CD14-positive monocyte (primary cell): ENCODE results near the gene PCGF3. TPM values are rescaled to one million over a fixed set of nuclear protein-coding genes. Genes with fewer than 3 reads are reported as not detected.

Experiments used
- DNase-seq, 3 donors: peaks; one replicate each; pipeline ENCODE4 v3.0.0-alpha.2; 2011 to 2022
- H2AFZ ChIP-seq: 2 replicates; pipeline ENCODE4 v1.6.0; 2012; ENCODE audit warnings: mild to moderate bottlenecking, low read depth, low read length, inconsistent platforms; ENCODE audit not compliant: insufficient read depth, poor library complexity, severe bottlenecking
- H3K27ac ChIP-seq, 2 donors: 1 replicate in 1 of 2; 2 replicates in 1 of 2; pipeline ENCODE4 v1.5.1; 2012 to 2013; ENCODE audit warnings: low read length in 2 of 2, control low read depth in 1 of 2, inconsistent platforms in 1 of 2, low read depth in 1 of 2, mild to moderate bottlenecking in 1 of 2
- H3K27me3 ChIP-seq, 2 donors: one replicate each; pipeline versions ENCODE4 v1.6.0 to v1.6.1; 2011 to 2013; ENCODE audit warnings: low read length in 2 of 2; ENCODE audit not compliant: control insufficient read depth in 2 of 2, insufficient read depth in 2 of 2
- H3K36me3 ChIP-seq, 2 donors: replicated peaks in 1 of 2; 1 replicate in 1 of 2; 2 replicates in 1 of 2; pipeline versions ENCODE4 v1.5.1 to v1.6.1; 2012 to 2013; ENCODE audit warnings: low read length in 2 of 2, control low read depth in 1 of 2, inconsistent platforms in 1 of 2, mild to moderate bottlenecking in 1 of 2; ENCODE audit not compliant: insufficient read depth in 2 of 2, control insufficient read depth in 1 of 2
- H3K4me1 ChIP-seq, 2 donors: 1 replicate in 1 of 2; 2 replicates in 1 of 2; pipeline versions ENCODE4 v1.5.1 to v1.6.1; 2012 to 2013; ENCODE audit warnings: low read length in 2 of 2, control low read depth in 1 of 2, inconsistent platforms in 1 of 2, mild to moderate bottlenecking in 1 of 2, moderate library complexity in 1 of 2; ENCODE audit not compliant: insufficient read depth in 2 of 2, control insufficient read depth in 1 of 2
- H3K4me2 ChIP-seq: replicated peaks from 2 replicates; pipeline ENCODE3; 2012; ENCODE audit warnings: low read length, moderate library complexity, mild to moderate bottlenecking; ENCODE audit not compliant: poor library complexity, severe bottlenecking; ENCODE audit errors: extremely low read depth
- H3K4me3 ChIP-seq, 3 experiments: fragments of 200-600 bp in 1 of 3; sonication (generic) in 1 of 3; replicated peaks in 1 of 3; 1 replicate in 2 of 3; 2 replicates in 1 of 3; pipeline ENCODE4 v1.5.1; 2011 to 2013; ENCODE audit warnings: low read length in 3 of 3, mild to moderate bottlenecking in 3 of 3, control low read depth in 2 of 3, low read depth in 2 of 3, inconsistent platforms in 1 of 3, moderate library complexity in 1 of 3
- H3K79me2 ChIP-seq: 2 replicates; pipeline ENCODE4 v1.6.0; 2012; ENCODE audit warnings: mild to moderate bottlenecking, control low read depth, inconsistent platforms, low read length, moderate library complexity; ENCODE audit not compliant: insufficient read depth
- H3K9ac ChIP-seq: 2 replicates; pipeline ENCODE4 v1.6.0; 2017; ENCODE audit warnings: low read length, mild to moderate bottlenecking; ENCODE audit not compliant: insufficient read depth, poor library complexity, severe bottlenecking
- H3K9me3 ChIP-seq, 2 donors: replicated peaks in 1 of 2; 1 replicate in 1 of 2; 2 replicates in 1 of 2; pipeline versions ENCODE4 v1.5.1 to v1.6.1; 2012 to 2013; ENCODE audit warnings: low read length in 2 of 2, control low read depth in 1 of 2; ENCODE audit not compliant: control insufficient read depth in 1 of 2, insufficient read depth in 1 of 2
- H4K20me1 ChIP-seq: 2 replicates; pipeline ENCODE4 v1.6.0; 2012; ENCODE audit warnings: mild to moderate bottlenecking, low read length, control low read depth, moderate library complexity; ENCODE audit not compliant: insufficient read depth
- H3K27ac Mint-ChIP-seq, 7 donors: one replicate each; pipeline ENCODE4 v1.8.0; 2020; ENCODE audit warnings: mild to moderate bottlenecking in 7 of 7, mixed read lengths in 7 of 7, moderate library complexity in 6 of 7, inconsistent platforms in 2 of 7
- H3K27me3 Mint-ChIP-seq, 3 donors: one replicate each; pipeline ENCODE4 v1.8.0; 2021 to 2022; ENCODE audit warnings: low read depth in 3 of 3, mild to moderate bottlenecking in 3 of 3, mixed read lengths in 3 of 3, moderate library complexity in 3 of 3, inconsistent platforms in 1 of 3
- H3K36me3 Mint-ChIP-seq, 2 donors: one replicate each; pipeline ENCODE4 v1.8.0; 2020; ENCODE audit warnings: mixed read lengths in 2 of 2, inconsistent platforms in 1 of 2, mild to moderate bottlenecking in 1 of 2
- H3K4me1 Mint-ChIP-seq: one replicate; pipeline ENCODE4 v1.8.0; 2020; ENCODE audit warnings: mild to moderate bottlenecking, mixed read lengths
- H3K4me3 Mint-ChIP-seq, 2 donors: one replicate each; pipeline ENCODE4 v1.8.0; 2020; ENCODE audit warnings: mild to moderate bottlenecking in 2 of 2, mixed read lengths in 2 of 2, moderate library complexity in 1 of 2
- H3K9me3 Mint-ChIP-seq, 7 donors: one replicate each; pipeline ENCODE4 v1.8.0; 2020 to 2022; ENCODE audit warnings: mixed read lengths in 7 of 7, mild to moderate bottlenecking in 6 of 7, moderate library complexity in 6 of 7, inconsistent platforms in 2 of 7
- WGBS: methylation state at CpG from one replicate; pipeline ENCODE4 v1.1.5; 2013; ENCODE audit warnings: missing lambda C conversion rate; ENCODE audit not compliant: insufficient coverage; 5-methylcytosine and 5-hydroxymethylcytosine counted together
- intact Hi-C, 2 donors: fragments of 100-400 bp; cut with micrococcal nuclease; formaldehyde crosslinking; loops; one replicate each; pipeline versions ENCODE4 v1.15.0 to v1.15.1; 2023
- polyA plus RNA-seq, 3 donors: library from polyadenylated mRNA; depleted of rRNA in 1 of 3; unstranded in 2 of 3; stranded (reverse) in 1 of 3; fragments of 300-500 nt in 2 of 3; fragments of >200 nt in 1 of 3; fragmentation: Illumina TruSeq in 2 of 3; gene quantifications; 1 replicate in 2 of 3; 2 replicates in 1 of 3; pipeline ENCODE4 v1.2.3, GENCODE V29; 2012 to 2021
- TF ChIP-seq, protein P1 (sequence below): fragments of 200-600 bp; IDR thresholded peaks from one replicate; pipeline ENCODE4 v1.8.0; 2022; ENCODE audit warnings: antibody characterized with exemption, mild to moderate bottlenecking

PCGF3 gene
- polyA plus RNA-seq, 3 donors = 7.0 to 163 (median 8.3) TPM

GRCh38 chr4:725391-726234 lies 20.0 kb downstream of the PCGF3 start:
- Mint-ChIP-seq H3K4me3 (no peak overlapping the region), H3K9me3 (peaks cover 0 to 19% (median 8%) of the 10 kb centered on the region in 7 donors), H3K36me3 (peaks cover 28 to 70% of the 10 kb centered on the region in 2 donors), H3K27me3 (no peaks in the 10 kb centered on the region), H3K27ac (peak overlapping the region in 1 of 7 donors; percentile 57), H3K4me1 (peaks cover 28% of the 10 kb centered on the region)
- Histone ChIP-seq H3K4me2 (no peak overlapping the region), H3K4me3 (no peak overlapping the region), H3K79me2 (peaks cover 54% of the 10 kb centered on the region), H3K9ac (peak overlapping the region; percentile 5), H3K36me3 (peaks cover 20 to 52% of the 10 kb centered on the region in 2 donors), H3K27ac (no peak overlapping the region), H2AFZ (no peak overlapping the region), H3K27me3 (no peaks in the 10 kb centered on the region), H3K9me3 (peaks cover 0 to 10% of the 10 kb centered on the region in 2 donors), H3K4me1 (peaks cover 0 to 17% of the 10 kb centered on the region in 2 donors), H4K20me1 (peaks cover 93% of the 10 kb centered on the region)
- 85% methylated on average over 39 of the region's 41 CpGs for WGBS
- TF ChIP-seq, protein P1, sequence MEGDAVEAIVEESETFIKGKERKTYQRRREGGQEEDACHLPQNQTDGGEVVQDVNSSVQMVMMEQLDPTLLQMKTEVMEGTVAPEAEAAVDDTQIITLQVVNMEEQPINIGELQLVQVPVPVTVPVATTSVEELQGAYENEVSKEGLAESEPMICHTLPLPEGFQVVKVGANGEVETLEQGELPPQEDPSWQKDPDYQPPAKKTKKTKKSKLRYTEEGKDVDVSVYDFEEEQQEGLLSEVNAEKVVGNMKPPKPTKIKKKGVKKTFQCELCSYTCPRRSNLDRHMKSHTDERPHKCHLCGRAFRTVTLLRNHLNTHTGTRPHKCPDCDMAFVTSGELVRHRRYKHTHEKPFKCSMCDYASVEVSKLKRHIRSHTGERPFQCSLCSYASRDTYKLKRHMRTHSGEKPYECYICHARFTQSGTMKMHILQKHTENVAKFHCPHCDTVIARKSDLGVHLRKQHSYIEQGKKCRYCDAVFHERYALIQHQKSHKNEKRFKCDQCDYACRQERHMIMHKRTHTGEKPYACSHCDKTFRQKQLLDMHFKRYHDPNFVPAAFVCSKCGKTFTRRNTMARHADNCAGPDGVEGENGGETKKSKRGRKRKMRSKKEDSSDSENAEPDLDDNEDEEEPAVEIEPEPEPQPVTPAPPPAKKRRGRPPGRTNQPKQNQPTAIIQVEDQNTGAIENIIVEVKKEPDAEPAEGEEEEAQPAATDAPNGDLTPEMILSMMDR = no peak
- no peak for DNase-seq
- intact Hi-C loops = no loop called here

- Histone ChIP-seq H3K27ac (no peak overlapping the region), H3K9ac (peak overlapping the region; percentile 5), H3K4me3 (no peak overlapping the region), H3K79me2 (peaks cover 47% of the 10 kb centered on the region), H3K4me2 (peak overlapping the region; percentile 0), H3K27me3 (no peaks in the 10 kb centered on the region), H3K9me3 (peaks cover 0 to 15% of the 10 kb centered on the region in 2 donors), H4K20me1 (peaks cover 86% of the 10 kb centered on the region), H3K36me3 (peaks cover 27 to 57% of the 10 kb centered on the region in 2 donors), H3K4me1 (peaks cover 0 to 17% of the 10 kb centered on the region in 2 donors), H2AFZ (no peak overlapping the region)
- DNase-seq = no peak
- WGBS = 9% methylated on average over 10 of the region's 16 CpGs
- Mint-ChIP-seq H3K9me3 (peaks cover 0 to 24% (median 11%) of the 10 kb centered on the region in 7 donors), H3K4me1 (peaks cover 21% of the 10 kb centered on the region), H3K27me3 (no peaks in the 10 kb centered on the region), H3K36me3 (peaks cover 33 to 70% of the 10 kb centered on the region in 2 donors), H3K27ac (no peak overlapping the region), H3K4me3 (no peak overlapping the region)
- intact Hi-C loops = no loop called here
- TF ChIP-seq, protein P1 = no peak
Measured at GRCh38 chr4:726235-726787, 20.7 kb downstream of the PCGF3 start.
